CD4-positive, alpha-beta T cell treated with Interleukin-6 at 100 ng/mL for 8 hours (primary cell): Measurements from ENCODE around the gene SPRED2.

ENCODE experiments used
- DNase-seq: peaks from one replicate; pipeline ENCODE4 v3.0.0-alpha.2; 2020; ENCODE audit warnings: mixed read lengths, low spot score

SPRED2 gene

DNA sequence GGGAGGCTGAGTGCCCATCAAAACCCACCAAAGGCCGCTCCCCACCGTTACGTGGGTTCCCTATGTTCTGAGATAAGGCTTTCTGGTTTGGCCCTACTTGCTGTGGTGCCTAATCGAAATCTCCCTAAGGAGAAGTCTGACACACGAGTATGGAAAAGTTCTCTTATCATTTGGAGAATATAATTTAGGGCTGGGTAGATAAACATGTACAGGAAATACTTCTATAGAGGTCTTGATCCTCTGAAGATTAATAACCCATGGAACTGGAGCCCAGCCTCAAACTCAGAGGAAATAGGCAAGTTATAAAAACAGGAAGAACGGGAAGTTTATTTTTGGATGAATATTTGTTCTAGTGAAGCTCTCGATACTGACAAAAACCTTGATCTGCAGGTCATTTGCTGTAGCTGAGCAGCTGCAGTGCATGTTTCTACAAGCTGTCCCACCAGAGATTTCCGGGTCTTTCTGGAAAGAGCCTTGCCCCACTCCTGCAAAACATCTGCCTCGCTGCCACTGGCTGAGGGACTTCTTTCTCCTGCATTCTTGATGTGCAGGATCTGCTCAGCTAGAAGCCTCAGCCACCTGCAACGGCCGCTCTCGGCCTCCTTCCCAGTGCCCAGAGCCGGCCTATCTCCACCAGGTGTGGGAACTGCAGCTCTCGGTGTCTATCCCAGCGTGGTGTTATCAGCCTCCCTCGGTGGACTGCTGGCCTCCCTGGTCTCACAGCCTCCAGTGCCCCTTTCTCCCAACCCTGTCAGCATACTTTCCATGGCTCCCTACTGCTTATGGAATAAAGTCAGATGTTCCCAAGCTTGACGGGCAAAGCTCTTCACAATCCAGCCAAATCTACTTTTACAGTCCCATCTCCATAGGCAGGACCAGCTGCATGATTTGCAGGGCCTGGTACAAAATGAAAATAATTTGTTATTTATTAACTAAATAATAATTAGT is 48.6 kb downstream of the SPRED2 start:
- no peak for DNase-seq

DNA sequence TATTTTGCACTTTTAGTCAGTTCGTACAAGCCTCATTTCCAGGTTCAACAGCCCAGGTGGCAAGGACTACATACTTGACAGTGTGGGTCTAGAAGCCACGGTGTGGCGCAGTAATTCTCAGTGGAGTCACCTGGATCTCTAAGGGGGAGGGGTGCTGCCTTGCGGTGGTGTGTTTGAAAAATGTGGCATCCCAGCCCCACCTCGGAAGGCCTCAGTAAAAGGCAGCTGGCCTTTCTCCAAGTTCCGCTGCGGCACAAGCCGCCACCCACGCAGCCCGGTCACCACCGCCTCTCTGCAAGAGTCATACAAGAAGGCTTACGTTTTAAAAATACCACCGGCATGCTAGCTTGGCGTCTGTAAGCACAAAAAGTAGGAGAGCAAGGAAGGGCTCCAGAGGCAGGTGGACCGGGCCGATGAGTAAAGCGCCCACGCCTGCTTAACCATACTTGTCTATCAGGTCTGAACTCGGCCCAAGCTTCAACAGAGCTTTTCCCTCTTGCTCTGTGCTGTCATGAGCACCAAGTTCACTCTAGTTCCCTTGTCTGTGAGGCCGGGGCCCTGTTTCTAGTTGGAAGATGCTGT is 49.5 kb downstream of the SPRED2 start:
- DNase-seq, result peak; percentile 73

DNA sequence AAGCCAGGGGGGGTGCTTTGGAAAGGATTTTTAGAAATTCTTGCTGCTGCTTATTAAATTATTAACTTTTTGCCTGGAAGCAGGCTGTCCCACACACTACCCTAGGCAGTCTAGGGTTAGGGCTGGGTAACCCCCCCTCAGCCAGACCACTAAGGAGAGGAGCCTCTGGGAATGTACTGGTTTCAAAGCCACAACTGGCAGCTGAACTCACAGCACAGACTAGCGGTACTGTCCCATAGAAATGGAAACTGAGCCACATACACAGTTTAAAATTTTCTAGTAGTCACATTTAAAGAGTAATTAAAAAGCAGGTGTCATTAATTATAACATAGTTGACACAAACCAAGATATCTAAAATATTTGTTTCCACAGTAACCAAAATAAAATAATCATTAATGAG is 50.1 kb downstream of the SPRED2 start:
- DNase-seq, result no peak

DNA sequence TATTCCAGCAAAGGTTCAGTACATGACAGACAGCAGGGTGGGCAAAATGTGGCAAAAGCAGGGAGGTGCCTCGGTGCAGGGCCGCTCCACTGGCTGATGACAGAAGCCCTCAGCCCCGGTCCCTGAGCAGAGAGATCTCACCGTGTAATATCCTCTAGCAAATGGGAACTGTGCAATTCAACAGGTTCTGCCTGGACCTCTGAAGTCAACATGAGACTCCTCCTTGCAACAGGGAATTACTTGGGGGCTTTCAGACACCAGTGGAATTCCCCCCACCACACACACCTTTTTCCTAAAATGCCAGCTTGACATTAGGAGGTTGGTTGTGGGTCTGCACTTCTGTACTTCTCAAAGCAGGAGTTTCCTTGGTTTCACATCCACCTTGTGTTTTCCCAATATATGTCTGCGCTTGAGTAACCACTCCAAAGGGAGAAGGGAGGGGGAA is 50.8 kb downstream of the SPRED2 start:
- no peak for DNase-seq

DNA sequence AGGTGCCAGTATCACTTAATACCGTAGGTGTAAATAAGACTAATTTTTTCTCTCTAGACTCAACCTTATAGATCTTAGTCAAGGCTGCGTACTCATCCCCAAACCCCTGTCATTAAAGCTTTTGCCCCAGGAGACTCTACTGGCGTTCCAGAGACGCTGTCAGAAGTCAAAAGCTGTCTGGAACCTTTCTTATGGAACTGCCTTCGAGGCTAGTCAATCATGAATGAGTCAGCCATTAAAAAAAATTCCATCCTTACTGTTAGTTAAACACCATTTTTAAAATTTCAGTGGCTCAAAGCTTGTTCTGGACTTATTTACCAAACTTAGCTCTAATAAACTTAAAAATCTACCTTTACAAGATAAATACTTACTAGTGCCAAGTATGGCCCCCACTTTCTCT is 52.1 kb downstream of the SPRED2 start:
- DNase-seq, result no peak

DNA sequence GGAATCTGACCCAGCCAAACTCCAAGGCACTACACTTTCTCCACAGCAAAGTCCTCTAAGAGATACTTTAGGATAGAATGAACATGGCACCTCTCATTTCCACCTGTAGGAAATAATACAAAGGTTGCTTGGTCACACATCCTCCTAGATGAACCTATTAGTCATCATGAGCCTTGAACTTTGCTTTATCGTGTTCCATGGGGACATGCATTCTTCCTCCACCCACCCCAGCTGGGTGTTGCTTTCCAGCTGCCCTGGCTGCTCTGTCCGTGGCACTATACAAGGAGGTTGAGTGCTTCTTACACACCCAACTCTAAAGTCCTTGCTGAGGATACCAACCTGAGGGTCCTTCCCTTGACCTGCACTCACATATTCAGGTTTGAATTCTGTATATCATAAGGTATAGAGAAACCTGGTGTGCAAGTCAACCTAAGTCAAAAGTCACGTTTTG is 52.7 kb downstream of the SPRED2 start:
- DNase-seq, result no peak

DNA sequence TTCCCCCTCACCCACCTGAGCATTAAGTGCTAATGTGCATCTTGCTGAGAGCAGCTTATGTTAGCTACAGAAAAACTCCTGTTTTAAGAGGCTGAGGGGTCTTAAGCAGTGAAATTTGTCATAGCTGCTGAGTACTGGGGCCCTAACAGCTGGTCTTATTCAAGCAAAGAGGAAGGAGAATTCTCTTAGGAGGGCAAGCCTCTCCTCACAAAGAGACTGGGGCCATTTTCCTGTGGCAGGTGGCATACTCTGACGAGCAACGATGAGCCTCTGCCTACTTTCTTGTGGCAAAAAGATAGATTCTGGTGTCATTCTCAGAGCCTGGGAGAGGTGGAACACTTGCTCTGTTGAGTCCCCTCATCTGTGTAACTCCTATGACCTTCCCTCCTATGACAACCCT is 53.2 kb downstream of the SPRED2 start:
- DNase-seq, result no peak

DNA sequence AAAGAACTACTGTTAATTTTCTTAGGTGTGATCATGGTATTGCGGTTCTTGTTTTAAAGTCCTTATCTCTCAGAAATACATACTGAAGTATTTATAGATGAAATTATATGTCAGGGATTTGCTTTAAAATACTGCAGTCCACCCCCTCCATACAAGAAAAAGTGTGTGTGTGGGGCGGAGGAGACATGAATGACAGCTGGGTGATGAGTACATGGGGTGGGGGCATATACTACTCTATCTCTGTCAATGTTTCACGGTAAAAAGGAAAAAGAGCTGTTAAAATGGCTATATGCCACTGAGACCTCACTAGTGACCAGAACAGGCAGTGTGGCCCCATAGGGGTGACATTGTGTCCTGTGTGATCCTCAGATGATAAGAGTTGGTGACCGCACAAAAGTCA is 54.1 kb downstream of the SPRED2 start:
- DNase-seq, result no peak

DNA sequence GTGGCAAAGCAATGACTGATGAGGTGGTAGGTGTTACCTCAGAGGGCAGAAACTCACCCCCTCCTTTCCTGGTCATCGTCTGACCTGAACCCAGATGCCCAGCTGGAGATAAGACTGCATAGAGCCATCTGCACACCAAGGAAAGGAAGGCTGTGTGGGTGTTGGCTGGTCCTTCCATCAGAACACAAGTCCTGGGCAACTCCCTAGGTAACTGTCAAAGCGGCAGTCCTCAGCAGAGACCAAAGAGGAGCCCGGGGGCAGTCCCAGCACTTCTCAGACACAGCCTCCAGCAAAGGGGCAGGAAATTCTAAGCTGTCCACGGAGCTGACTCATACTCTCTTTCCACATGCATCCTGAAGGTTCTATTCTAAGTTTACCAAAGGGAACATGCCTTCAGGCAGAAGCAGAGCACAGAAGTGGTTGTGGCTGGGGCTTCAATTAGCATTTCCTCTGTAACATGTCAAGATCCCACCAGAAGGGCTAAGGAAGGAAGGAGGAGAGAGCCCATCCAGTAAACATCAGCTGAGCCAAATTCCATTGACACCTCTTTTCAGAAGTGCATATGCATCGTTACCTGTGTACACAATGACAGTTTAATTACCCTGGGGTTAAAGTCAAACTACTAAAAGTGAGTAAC is 54.7 kb downstream of the SPRED2 start:
- DNase-seq, result no peak

DNA sequence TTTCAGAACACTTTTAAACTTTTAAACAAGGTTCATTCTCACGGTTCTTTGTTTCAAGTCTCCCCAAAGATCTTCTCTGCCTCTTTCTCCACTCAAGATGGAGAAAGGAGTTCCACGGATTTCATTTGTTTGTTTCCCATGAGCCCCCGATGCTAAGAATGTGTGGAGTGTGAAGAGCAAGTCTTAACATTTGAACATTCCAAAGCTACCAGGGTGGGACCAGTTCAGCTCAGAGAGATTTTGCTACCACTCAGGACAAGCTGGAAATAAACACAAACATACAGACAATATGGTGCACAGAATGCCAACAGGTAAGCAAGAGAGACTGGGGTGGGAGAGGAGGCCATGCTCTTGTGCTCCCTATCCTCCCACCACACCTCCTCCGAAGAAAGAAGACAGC is 56.7 kb downstream of the SPRED2 start:
- no peak for DNase-seq

DNA sequence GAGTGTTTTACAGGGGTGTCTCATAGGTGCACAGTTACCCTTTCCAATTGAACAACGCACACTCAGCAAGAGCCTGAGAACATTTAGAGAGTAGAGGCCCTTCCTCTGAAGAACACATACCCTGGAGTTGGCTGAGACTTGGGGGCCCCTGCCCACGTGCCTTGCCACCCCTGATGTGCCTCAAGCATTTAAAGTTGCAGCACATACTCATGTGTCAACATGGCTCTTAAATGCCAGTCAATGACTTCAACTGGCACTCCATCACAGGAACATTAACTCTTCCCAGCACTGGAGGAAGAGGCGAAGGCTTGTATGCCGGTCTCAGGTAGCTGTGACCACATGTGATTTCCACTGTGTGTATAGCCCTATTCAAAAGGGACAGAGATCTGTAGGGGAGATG is 57.4 kb downstream of the SPRED2 start:
- no peak for DNase-seq

DNA sequence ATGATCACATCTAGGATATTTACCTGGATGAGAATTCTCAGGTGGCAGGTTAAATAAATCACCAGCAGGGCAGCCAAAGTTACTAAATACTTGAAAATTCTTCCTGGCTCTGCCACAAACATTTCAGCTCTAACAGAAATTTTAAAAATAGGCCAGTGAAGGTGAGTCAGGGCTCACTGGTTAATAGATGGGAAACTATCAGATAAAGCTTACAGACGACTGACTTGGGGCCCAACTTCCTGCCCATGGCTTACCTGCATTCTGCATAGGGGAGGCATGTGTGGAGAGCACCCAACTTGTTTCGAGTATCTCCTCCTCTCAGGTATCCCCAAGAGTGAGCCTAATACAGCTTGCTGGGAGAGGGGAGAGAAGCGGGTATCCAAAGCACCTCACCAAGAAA is 57.8 kb downstream of the SPRED2 start:
- no peak for DNase-seq

DNA sequence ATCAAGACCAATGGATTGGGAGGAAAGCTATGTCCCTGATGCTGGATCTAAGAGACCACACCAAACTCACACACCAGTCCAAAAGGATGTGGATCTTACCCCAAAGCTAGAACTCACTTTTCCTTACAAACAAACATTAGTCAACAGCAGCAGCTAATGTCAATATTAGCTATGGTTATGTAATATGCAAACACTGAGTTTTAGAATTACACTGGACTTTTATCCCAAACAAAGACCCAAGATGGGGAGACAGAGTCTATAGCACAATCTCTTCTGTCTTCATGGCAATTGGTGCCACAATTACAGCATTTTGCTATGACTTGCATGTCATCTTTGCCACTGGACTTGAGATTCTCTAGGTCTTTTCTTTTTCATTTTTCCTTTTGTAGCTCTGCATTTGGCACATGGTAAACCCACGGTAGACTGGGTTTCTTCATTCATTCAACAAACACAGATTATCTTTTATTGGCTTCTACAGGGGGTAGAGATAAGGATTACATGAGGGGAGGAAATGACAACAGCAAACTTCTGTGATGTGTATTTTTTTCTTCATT is 59.0 kb downstream of the SPRED2 start:
- no peak for DNase-seq

DNA sequence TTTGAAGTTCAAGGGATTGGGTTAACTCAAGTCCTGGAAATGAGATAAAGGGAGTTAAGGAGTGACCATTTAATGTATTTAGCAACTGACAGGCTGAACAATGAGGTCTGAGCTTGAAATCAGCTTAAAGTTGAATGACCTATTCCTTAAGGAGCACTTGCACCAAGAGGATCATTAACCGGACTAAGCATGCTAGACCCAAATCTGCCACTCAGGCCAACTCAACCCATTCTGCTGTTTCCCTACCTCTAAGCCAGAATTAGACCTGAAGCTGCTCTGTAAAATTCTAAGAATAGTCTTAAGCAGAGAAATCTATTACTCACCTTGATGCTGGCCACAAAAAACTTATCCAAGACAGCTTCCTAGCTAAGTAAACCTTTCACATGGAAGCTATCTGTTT is 59.8 kb downstream of the SPRED2 start:
- no peak for DNase-seq

DNA sequence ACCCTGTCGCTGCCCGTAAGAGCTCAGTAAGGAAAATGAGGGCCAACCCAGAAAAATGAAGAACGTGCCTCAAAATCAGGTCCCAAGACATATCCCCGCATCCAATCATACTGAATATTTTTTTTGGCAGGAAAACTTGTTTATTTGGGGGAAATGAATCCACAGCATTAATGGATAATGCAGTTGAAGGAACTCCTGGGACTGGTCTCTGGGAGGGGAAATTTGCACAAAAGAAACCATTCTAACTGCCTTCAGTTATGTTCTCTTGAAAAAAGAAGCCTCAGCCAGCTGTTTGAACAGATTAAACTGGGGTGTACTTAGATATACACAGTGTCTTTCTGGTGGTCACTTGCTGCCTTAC is 61.3 kb downstream of the SPRED2 start:
- no peak for DNase-seq

DNA sequence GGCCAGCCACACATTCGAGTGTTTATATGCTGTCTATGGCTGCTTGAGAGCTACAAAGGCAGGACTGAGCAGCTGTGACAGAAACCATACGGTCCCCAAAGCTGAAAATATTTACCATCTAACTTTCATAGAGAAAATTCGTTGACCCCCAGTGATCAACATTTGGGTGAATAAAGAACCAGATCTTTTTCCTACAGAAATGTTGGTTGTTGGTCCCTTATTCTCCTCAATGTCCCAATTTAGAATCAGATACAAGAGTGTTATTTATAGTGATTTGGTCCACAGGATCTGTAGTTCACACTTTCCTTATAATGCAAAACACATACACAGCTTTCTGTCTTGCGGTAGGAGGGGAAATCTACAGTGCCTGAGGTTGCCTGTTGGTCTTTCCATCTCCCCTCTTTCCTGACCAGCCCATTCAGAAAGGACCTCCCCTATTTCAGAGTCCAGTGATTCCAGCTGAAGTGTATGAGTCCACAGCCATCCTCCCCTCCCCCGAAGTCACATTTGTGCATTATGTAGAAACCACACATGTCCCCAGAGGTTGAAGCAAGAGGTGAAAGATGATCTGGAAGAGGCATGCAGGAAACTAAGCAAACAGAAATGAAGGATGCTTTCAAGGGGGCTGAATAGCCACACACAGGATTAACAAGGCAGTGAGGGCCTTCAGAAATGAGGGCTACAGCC is 61.9 kb downstream of the SPRED2 start:
- DNase-seq, result no peak

DNA sequence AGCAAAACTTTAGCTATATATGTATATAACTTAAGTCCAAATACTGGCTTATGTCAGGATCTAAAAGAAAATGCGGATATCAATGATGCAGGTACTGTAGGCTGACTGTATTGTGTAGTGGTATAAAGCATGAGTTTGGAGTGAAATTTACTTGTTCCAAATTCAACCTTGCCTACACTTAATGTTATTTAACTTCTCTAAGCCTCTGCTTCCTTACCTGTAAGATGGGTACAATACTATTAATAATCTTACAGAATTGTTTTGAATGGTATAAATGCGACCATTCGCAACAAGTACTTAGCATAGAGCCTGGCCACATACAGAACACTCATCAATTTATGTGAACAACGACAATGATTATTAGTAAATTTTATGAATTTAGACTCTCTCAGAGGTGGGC is 62.4 kb downstream of the SPRED2 start:
- no peak for DNase-seq

DNA sequence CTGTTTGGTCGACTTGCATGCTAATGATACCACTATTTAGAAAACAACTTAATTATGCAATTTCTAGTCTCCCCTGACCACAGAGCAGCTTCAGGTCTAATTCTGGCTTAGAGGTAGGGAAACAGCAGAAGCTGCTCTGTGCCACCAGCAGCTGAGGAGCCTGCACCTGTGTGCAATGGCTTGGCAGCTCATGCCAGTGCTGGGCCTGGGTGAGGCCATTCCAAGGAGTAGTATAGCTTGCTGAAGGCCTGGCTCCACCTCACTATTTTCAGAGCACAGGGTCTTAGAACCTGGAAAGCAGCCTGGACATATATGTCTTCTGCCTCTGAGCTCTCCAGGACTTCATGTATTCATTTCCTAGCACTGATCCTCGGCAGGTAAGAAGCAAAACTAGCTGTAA is 62.8 kb downstream of the SPRED2 start:
- DNase-seq, result no peak

DNA sequence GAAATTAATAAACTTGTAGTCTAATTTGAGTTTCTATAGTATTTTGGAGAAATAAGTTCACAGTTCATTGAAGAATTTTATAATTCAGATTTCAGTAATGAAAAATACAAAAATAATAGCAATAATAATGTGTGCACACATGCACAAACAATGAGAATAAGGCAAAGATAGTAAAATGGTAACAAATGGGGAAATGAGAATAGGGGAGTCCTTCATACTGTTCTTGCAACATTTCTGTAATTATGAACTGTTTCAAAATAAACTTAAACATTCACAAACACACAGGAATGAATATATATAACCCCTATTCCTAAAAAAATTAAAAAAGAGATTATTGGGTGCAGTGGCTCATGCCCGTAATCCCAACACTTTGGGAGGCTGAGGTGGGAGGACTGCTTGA is 63.9 kb downstream of the SPRED2 start:
- DNase-seq, result no peak

DNA sequence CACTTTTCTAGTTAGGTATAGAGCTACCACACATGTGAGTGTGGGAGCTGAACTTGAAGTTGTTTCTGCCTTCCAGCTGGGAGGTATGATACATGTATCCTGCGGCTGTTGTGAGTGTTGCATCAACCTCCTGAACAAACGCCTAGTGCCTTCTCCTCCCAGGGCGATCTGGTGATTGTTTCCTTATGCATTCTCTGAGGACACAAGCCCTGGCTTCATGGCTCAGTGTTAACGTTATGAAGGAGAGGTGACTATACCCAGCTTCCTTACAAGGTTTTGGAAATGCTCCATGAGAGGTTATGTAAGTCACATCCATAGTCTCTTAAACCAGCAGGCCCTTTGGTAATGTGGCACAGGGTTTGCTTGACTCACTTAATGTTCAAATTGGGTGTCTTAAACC is 64.9 kb downstream of the SPRED2 start:
- no peak for DNase-seq

DNA sequence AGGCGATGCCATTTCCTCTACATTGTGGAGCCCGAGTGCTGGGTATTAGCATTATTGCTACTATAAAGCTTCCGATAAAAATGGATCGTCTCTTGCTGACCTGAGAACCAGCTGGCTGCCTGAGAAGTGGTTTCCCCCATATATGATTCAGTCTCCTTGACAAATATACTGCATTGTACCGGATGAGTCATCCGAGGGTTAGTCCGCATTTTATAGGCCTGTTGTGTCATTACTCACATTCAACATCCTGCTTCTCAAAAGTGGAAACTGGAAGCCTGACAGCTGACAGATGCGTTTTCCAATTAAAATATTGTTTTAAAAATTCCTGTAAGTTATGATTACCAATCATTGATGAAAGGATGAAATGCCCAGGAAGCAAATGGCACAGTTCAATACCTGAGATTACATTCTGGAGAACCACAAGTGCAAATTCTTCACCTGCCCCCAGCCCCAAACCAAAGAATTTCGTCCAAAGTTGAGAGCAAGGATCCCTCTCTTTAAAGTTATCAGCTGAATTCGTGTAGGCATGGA is 65.7 kb downstream of the SPRED2 start:
- DNase-seq, result peak; percentile 22
